Tibial nerve (tissue), 3 donors: ENCODE results near the gene CROCC2.

Source experiments
- POLR2A ChIP-seq, 2 donors: fragments of 450-650 bp; IDR thresholded peaks; one replicate each; pipeline ENCODE4 v1.6.1; 2017; ENCODE audit warnings: antibody characterized with exemption in 2 of 2, mild to moderate bottlenecking in 2 of 2, moderate library complexity in 2 of 2
- TF ChIP-seq, protein P1 (sequence below), 5 experiments: fragments of 200-600 bp in 3 of 5; fragments of 450-650 bp in 2 of 5; sonication (generic) in 3 of 5; IDR thresholded peaks; one replicate each; pipeline ENCODE4 v1.5.1; 2016 to 2019; ENCODE audit warnings: antibody characterized with exemption in 5 of 5, mild to moderate bottlenecking in 3 of 5, moderate library complexity in 2 of 5

DNA sequence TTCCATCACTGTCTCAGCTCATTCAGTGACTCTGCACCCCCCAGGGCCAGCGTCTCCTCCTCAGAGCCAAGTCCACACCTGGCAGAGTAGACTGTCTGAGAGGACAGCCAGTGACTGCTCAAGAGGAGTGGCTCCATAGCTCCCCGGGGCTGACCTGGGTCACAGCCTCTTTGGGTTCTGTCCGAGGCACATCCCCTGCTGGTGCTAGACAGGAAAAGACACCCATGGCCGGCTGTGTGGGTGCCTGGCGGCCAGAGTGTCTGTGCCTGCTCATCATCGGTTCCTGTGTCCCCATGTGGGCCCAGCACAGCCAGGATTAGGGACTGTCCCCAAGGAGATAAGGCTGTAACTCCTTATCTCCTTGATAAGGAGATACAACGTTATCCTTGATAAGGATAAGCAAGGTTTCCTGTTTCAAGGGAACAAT is 3.5 kb upstream of the CROCC2 start:
- TF ChIP-seq, protein P1, sequence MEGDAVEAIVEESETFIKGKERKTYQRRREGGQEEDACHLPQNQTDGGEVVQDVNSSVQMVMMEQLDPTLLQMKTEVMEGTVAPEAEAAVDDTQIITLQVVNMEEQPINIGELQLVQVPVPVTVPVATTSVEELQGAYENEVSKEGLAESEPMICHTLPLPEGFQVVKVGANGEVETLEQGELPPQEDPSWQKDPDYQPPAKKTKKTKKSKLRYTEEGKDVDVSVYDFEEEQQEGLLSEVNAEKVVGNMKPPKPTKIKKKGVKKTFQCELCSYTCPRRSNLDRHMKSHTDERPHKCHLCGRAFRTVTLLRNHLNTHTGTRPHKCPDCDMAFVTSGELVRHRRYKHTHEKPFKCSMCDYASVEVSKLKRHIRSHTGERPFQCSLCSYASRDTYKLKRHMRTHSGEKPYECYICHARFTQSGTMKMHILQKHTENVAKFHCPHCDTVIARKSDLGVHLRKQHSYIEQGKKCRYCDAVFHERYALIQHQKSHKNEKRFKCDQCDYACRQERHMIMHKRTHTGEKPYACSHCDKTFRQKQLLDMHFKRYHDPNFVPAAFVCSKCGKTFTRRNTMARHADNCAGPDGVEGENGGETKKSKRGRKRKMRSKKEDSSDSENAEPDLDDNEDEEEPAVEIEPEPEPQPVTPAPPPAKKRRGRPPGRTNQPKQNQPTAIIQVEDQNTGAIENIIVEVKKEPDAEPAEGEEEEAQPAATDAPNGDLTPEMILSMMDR (IDR thresholded peaks at IDR 0.05) = no peak
- TF ChIP-seq POLR2A (IDR thresholded peaks at IDR 0.05) = no peak
